K562 (cell line): Measurements from ENCODE around the gene POLR3GL.

Experiments
- CCNT2 ChIP-seq: IDR thresholded peaks from 2 replicates; pipeline ENCODE4 v1.6.1; 2011; ENCODE audit warnings: borderline replicate concordance, low read depth, mild to moderate bottlenecking, moderate library complexity, mixed read lengths, low read length; ENCODE audit not compliant: insufficient read length; ENCODE audit errors: extremely low read depth
- ETS2 ChIP-seq: IDR thresholded peaks from 2 replicates; pipeline ENCODE4 v1.6.1; 2016; ENCODE audit warnings: borderline replicate concordance, missing genetic modification characterization, mild to moderate bottlenecking, moderate library complexity, missing compliant biosample characterization; ENCODE audit not compliant: poor library complexity, severe bottlenecking
- FOXP1 ChIP-seq: sonication (generic); formaldehyde crosslinking; IDR thresholded peaks from 2 replicates; pipeline ENCODE4 v1.8.0; 2022; ENCODE audit warnings: mild to moderate bottlenecking, missing genetic modification reagents
- HCFC1 ChIP-seq: IDR thresholded peaks from 2 replicates; pipeline ENCODE4 v1.6.1; 2012; ENCODE audit warnings: low read depth, low read length, improper control_type of control experiment
- SMARCC2 ChIP-seq: fragments of 450-650 bp; IDR thresholded peaks from 2 replicates; pipeline ENCODE4 v1.6.1; 2017; ENCODE audit warnings: antibody characterized with exemption, moderate library complexity, mild to moderate bottlenecking, low read depth
- TARDBP ChIP-seq: fragments of 450-650 bp; IDR thresholded peaks from 2 replicates; pipeline ENCODE4 v1.6.1; 2016
- ZNF512 ChIP-seq: IDR thresholded peaks from 2 replicates; pipeline ENCODE4 v1.6.1; 2016; ENCODE audit warnings: missing genetic modification characterization, missing compliant biosample characterization
- TF ChIP-seq, protein P1 (sequence below): sonication (generic); formaldehyde crosslinking; IDR thresholded peaks from 2 replicates; pipeline ENCODE4 v1.8.1; 2023; ENCODE audit warnings: mild to moderate bottlenecking, missing genetic modification reagents
- TF ChIP-seq, protein P2 (sequence below): fragments of 450-650 bp; IDR thresholded peaks from 2 replicates; pipeline ENCODE4 v1.6.1; 2016; ENCODE audit warnings: low read depth

- TF ChIP-seq SMARCC2 (no peak), ETS2 (no peak), CCNT2 (no peak), HCFC1 (no peak), ZNF512 (tag) (no peak), FOXP1 (CRISPR knock-in tag) (no peak), TARDBP (no peak)
- TF ChIP-seq, protein P1, sequence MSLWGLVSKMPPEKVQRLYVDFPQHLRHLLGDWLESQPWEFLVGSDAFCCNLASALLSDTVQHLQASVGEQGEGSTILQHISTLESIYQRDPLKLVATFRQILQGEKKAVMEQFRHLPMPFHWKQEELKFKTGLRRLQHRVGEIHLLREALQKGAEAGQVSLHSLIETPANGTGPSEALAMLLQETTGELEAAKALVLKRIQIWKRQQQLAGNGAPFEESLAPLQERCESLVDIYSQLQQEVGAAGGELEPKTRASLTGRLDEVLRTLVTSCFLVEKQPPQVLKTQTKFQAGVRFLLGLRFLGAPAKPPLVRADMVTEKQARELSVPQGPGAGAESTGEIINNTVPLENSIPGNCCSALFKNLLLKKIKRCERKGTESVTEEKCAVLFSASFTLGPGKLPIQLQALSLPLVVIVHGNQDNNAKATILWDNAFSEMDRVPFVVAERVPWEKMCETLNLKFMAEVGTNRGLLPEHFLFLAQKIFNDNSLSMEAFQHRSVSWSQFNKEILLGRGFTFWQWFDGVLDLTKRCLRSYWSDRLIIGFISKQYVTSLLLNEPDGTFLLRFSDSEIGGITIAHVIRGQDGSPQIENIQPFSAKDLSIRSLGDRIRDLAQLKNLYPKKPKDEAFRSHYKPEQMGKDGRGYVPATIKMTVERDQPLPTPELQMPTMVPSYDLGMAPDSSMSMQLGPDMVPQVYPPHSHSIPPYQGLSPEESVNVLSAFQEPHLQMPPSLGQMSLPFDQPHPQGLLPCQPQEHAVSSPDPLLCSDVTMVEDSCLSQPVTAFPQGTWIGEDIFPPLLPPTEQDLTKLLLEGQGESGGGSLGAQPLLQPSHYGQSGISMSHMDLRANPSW, result no peak
- TF ChIP-seq, protein P2, sequence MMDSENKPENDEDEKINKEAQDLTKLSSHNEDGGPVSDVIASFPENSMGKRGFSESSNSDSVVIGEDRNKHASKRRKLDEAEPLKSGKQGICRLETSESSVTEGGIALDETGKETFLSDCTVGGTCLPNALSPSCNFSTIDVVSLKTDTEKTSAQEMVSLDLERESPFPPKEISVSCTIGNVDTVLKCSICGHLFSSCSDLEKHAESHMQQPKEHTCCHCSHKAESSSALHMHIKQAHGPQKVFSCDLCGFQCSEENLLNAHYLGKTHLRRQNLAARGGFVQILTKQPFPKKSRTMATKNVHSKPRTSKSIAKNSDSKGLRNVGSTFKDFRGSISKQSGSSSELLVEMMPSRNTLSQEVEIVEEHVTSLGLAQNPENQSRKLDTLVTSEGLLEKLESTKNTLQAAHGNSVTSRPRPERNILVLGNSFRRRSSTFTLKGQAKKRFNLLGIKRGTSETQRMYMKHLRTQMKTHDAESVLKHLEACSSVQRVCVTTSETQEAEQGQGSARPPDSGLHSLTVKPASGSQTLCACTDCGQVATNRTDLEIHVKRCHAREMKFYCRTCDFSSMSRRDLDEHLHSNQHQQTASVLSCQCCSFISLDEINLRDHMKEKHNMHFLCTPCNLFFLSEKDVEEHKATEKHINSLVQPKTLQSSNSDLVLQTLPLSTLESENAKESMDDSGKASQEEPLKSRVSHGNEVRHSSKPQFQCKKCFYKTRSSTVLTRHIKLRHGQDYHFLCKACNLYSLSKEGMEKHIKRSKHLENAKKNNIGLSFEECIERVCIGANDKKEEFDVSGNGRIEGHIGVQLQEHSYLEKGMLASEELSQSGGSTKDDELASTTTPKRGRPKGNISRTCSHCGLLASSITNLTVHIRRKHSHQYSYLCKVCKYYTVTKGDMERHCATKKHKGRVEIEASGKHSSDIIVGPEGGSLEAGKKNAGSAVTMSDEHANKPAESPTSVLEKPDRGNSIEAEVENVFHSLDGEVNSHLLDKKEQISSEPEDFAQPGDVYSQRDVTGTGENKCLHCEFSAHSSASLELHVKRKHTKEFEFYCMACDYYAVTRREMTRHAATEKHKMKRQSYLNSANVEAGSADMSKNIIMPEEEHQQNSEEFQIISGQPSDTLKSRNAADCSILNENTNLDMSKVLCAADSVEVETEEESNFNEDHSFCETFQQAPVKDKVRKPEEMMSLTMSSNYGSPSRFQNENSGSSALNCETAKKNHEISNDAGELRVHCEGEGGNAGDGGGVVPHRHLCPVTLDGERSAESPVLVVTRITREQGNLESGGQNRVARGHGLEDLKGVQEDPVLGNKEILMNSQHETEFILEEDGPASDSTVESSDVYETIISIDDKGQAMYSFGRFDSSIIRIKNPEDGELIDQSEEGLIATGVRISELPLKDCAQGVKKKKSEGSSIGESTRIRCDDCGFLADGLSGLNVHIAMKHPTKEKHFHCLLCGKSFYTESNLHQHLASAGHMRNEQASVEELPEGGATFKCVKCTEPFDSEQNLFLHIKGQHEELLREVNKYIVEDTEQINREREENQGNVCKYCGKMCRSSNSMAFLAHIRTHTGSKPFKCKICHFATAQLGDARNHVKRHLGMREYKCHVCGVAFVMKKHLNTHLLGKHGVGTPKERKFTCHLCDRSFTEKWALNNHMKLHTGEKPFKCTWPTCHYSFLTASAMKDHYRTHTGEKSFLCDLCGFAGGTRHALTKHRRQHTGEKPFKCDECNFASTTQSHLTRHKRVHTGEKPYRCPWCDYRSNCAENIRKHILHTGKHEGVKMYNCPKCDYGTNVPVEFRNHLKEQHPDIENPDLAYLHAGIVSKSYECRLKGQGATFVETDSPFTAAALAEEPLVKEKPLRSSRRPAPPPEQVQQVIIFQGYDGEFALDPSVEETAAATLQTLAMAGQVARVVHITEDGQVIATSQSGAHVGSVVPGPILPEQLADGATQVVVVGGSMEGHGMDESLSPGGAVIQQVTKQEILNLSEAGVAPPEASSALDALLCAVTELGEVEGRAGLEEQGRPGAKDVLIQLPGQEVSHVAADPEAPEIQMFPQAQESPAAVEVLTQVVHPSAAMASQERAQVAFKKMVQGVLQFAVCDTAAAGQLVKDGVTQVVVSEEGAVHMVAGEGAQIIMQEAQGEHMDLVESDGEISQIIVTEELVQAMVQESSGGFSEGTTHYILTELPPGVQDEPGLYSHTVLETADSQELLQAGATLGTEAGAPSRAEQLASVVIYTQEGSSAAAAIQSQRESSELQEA, result no peak
Measured at GRCh38 chr1:145956781-145957442, 7.6 kb upstream of the POLR3GL start.
